GM23338 (cell line): ENCODE data around the gene SMC4. TPM values are rescaled to one million over a fixed set of nuclear protein-coding genes. Genes with fewer than 3 reads are reported as not detected.

Experiments used
- ATAC-seq: fragments of 200-7000 bp; cut with Tn5 transposase; 3 replicates; pipeline ENCODE4 v1.9.1; 2020
- DNase-seq: peaks from one replicate; pipeline ENCODE4 v3.0.0-alpha.2; 2015; ENCODE audit warnings: low spot score
- H2AFZ ChIP-seq: fragments of 200-600 bp; sonication (generic); 2 replicates; pipeline ENCODE4 v1.8.0; 2016; ENCODE audit warnings: antibody characterized with exemption, mild to moderate bottlenecking, moderate library complexity
- H3F3A ChIP-seq: fragments of 200-600 bp; sonication (generic); replicated peaks from 2 replicates; pipeline ENCODE4 v1.8.0; 2017; ENCODE audit warnings: antibody characterized with exemption, mixed run types, low read depth
- H3K27ac ChIP-seq: fragments of 200-600 bp; sonication (generic); 2 replicates; pipeline ENCODE4 v1.6.1; 2016; ENCODE audit warnings: low read depth
- H3K27me3 ChIP-seq: fragments of 200-600 bp; sonication (generic); 2 replicates; pipeline ENCODE4 v1.8.0; 2016; ENCODE audit warnings: mild to moderate bottlenecking, mixed run types, moderate library complexity; ENCODE audit not compliant: insufficient read depth
- H3K36me3 ChIP-seq: fragments of 200-600 bp; sonication (generic); 2 replicates; pipeline ENCODE4 v1.8.0; 2016; ENCODE audit warnings: mild to moderate bottlenecking; ENCODE audit not compliant: insufficient read depth
- H3K4me1 ChIP-seq: fragments of 200-600 bp; sonication (generic); 2 replicates; pipeline ENCODE4 v1.8.0; 2016; ENCODE audit warnings: mild to moderate bottlenecking, moderate library complexity; ENCODE audit not compliant: insufficient read depth
- H3K4me2 ChIP-seq: fragments of 200-600 bp; sonication (generic); 2 replicates; pipeline ENCODE4 v1.7.1; 2017; ENCODE audit warnings: mixed run types
- H3K4me3 ChIP-seq: fragments of 200-600 bp; sonication (generic); 2 replicates; pipeline ENCODE4 v1.6.1; 2016; ENCODE audit warnings: mixed run types
- H3K79me2 ChIP-seq: fragments of 200-600 bp; sonication (generic); replicated peaks from 2 replicates; pipeline ENCODE4 v1.8.0; 2017; ENCODE audit warnings: mild to moderate bottlenecking; ENCODE audit not compliant: insufficient read depth
- H3K9me2 ChIP-seq: fragments of 200-600 bp; sonication (generic); 2 replicates; pipeline ENCODE4 v1.8.0; 2017; ENCODE audit not compliant: insufficient read depth
- H4K20me1 ChIP-seq: fragments of 200-600 bp; sonication (generic); replicated peaks from 2 replicates; pipeline ENCODE4 v1.8.0; 2017; ENCODE audit warnings: mild to moderate bottlenecking; ENCODE audit not compliant: insufficient read depth
- H3K27ac Mint-ChIP-seq: 2 replicates; pipeline ENCODE4 v1.8.0; 2020; ENCODE audit warnings: inconsistent platforms, mild to moderate bottlenecking, moderate library complexity, mixed read lengths
- H3K27me3 Mint-ChIP-seq: 3 replicates; pipeline ENCODE4 v1.8.0; 2022; ENCODE audit warnings: low read depth, mild to moderate bottlenecking, moderate library complexity, mixed read lengths, inconsistent platforms; ENCODE audit not compliant: insufficient read depth, poor library complexity
- H3K36me3 Mint-ChIP-seq: 3 replicates; pipeline ENCODE4 v1.8.0; 2021; ENCODE audit warnings: low read depth, mild to moderate bottlenecking, inconsistent platforms, moderate library complexity, mixed read lengths
- H3K4me1 Mint-ChIP-seq: 3 replicates; pipeline ENCODE4 v1.8.0; 2020; ENCODE audit warnings: mild to moderate bottlenecking, inconsistent platforms, mixed read lengths
- H3K4me3 Mint-ChIP-seq: 3 replicates; pipeline ENCODE4 v1.8.0; 2021; ENCODE audit warnings: moderate library complexity, mild to moderate bottlenecking, inconsistent platforms, mixed read lengths
- H3K9me3 Mint-ChIP-seq: 3 replicates; pipeline ENCODE4 v1.8.0; 2020; ENCODE audit warnings: moderate library complexity, mild to moderate bottlenecking, inconsistent platforms, mixed read lengths
- CREB1 ChIP-seq: fragments of 250-450 bp; sonication (Bioruptor Pico); IDR thresholded peaks from 2 replicates; pipeline ENCODE4 v1.5.0; 2020; ENCODE audit warnings: low read depth, mild to moderate bottlenecking, moderate library complexity
- EZH2 ChIP-seq: fragments of 200-600 bp; sonication (generic); IDR thresholded peaks from one replicate; pipeline ENCODE4 v1.8.0; 2017; ENCODE audit warnings: antibody characterized with exemption, mild to moderate bottlenecking, low read depth; ENCODE audit not compliant: unreplicated experiment
- EZH2phosphoT487 ChIP-seq: fragments of 200-600 bp; sonication (generic); IDR thresholded peaks from one replicate; pipeline ENCODE4 v1.8.1; 2018; ENCODE audit warnings: antibody characterized with exemption; ENCODE audit not compliant: unreplicated experiment
- JUNB ChIP-seq: IDR thresholded peaks from one replicate; pipeline ENCODE4 v1.6.1; 2016; ENCODE audit warnings: antibody characterized with exemption; ENCODE audit not compliant: unreplicated experiment
- NANOG ChIP-seq: IDR thresholded peaks from 2 replicates; pipeline ENCODE4 v1.6.1; 2016; ENCODE audit warnings: antibody characterized with exemption, borderline replicate concordance
- POLR2AphosphoS5 ChIP-seq: IDR thresholded peaks from 2 replicates; pipeline ENCODE4 v1.6.1; 2016; ENCODE audit warnings: antibody characterized with exemption, low read depth
- STAT1 ChIP-seq: IDR thresholded peaks from one replicate; pipeline ENCODE4 v1.6.1; 2016; ENCODE audit warnings: antibody characterized with exemption; ENCODE audit not compliant: unreplicated experiment
- ZNF114 ChIP-seq: fragments of 250-450 bp; sonication (Bioruptor Pico); IDR thresholded peaks from 2 replicates; pipeline ENCODE4 v1.5.0; 2020; ENCODE audit warnings: mild to moderate bottlenecking, moderate library complexity
- ZNF331 ChIP-seq: fragments of 250-450 bp; sonication (Bioruptor Pico); IDR thresholded peaks from 2 replicates; pipeline ENCODE4 v1.5.0; 2020; ENCODE audit warnings: low read depth, mild to moderate bottlenecking, moderate library complexity
- polyA plus RNA-seq: library from polyadenylated mRNA; unstranded; fragments of >200 nt; fragmentation: Nextera tagmentation; extraction: Ambion mirVana; gene quantifications from 2 replicates; pipeline ENCODE4 v1.2.1, GENCODE V29; 2016
- total RNA-seq: library from RNA; depleted of rRNA; stranded (reverse); fragments of >200 nt; shearing (Covaris generic); gene quantifications from 2 replicates; pipeline ENCODE4 v1.2.3, GENCODE V29; 2014
- TF ChIP-seq, protein P1 (sequence below): IDR thresholded peaks from one replicate; pipeline ENCODE4 v1.6.1; 2018; ENCODE audit warnings: antibody characterized with exemption; ENCODE audit not compliant: unreplicated experiment
- TF ChIP-seq, protein P2 (sequence below): IDR thresholded peaks from 2 replicates; pipeline ENCODE4 v1.6.1; 2016; ENCODE audit warnings: antibody characterized with exemption
- TF ChIP-seq, protein P3 (sequence below): fragments of 250-450 bp; sonication (Bioruptor Pico); IDR thresholded peaks from 2 replicates; pipeline ENCODE4 v1.5.0; 2020; ENCODE audit warnings: mild to moderate bottlenecking, moderate library complexity
- TF ChIP-seq, protein P4 (sequence below), 2 experiments: fragments of 200-600 bp in 1 of 2; sonication (generic) in 1 of 2; conservative IDR thresholded peaks; 2 replicates each; pipeline versions ENCODE4 v1.5.1 to v1.6.1; 2016 to 2017; ENCODE audit warnings: antibody characterized with exemption in 2 of 2, low read depth in 2 of 2, mild to moderate bottlenecking in 2 of 2, moderate library complexity in 1 of 2

Gene SMC4
- total and polyA plus RNA-seq, 2 experiments from 2014 or later: 167 to 412 TPM

DNA sequence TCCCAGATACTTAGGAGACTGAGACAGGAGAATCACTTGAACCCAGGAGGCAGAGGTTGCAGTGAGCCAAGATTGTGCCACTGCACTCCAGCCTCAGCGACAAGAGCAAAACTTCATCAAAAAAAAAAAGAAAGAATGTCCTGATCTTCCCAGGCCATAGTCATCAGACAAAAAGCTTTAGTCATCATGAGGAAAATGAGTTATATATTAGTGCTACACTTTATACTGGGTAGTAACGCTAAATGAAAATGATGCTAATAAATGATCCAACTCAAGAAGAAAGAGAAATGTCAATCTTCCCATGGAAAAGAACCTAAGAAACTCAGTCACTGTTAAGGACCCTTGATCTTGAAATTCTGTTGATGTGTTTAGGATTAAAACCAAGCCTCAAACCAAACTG, 76.4 kb downstream of the SMC4 start:
- H2AFZ ChIP-seq: no peak overlapping the region
- TF ChIP-seq, protein P1, sequence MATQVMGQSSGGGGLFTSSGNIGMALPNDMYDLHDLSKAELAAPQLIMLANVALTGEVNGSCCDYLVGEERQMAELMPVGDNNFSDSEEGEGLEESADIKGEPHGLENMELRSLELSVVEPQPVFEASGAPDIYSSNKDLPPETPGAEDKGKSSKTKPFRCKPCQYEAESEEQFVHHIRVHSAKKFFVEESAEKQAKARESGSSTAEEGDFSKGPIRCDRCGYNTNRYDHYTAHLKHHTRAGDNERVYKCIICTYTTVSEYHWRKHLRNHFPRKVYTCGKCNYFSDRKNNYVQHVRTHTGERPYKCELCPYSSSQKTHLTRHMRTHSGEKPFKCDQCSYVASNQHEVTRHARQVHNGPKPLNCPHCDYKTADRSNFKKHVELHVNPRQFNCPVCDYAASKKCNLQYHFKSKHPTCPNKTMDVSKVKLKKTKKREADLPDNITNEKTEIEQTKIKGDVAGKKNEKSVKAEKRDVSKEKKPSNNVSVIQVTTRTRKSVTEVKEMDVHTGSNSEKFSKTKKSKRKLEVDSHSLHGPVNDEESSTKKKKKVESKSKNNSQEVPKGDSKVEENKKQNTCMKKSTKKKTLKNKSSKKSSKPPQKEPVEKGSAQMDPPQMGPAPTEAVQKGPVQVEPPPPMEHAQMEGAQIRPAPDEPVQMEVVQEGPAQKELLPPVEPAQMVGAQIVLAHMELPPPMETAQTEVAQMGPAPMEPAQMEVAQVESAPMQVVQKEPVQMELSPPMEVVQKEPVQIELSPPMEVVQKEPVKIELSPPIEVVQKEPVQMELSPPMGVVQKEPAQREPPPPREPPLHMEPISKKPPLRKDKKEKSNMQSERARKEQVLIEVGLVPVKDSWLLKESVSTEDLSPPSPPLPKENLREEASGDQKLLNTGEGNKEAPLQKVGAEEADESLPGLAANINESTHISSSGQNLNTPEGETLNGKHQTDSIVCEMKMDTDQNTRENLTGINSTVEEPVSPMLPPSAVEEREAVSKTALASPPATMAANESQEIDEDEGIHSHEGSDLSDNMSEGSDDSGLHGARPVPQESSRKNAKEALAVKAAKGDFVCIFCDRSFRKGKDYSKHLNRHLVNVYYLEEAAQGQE: no peak
- no peak for TF ChIP-seq EZH2phosphoT487
- TF ChIP-seq JUNB: no peak
- TF ChIP-seq, protein P2, sequence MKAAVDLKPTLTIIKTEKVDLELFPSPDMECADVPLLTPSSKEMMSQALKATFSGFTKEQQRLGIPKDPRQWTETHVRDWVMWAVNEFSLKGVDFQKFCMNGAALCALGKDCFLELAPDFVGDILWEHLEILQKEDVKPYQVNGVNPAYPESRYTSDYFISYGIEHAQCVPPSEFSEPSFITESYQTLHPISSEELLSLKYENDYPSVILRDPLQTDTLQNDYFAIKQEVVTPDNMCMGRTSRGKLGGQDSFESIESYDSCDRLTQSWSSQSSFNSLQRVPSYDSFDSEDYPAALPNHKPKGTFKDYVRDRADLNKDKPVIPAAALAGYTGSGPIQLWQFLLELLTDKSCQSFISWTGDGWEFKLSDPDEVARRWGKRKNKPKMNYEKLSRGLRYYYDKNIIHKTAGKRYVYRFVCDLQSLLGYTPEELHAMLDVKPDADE: no peak
- TF ChIP-seq POLR2AphosphoS5: no peak
- TF ChIP-seq, protein P3, sequence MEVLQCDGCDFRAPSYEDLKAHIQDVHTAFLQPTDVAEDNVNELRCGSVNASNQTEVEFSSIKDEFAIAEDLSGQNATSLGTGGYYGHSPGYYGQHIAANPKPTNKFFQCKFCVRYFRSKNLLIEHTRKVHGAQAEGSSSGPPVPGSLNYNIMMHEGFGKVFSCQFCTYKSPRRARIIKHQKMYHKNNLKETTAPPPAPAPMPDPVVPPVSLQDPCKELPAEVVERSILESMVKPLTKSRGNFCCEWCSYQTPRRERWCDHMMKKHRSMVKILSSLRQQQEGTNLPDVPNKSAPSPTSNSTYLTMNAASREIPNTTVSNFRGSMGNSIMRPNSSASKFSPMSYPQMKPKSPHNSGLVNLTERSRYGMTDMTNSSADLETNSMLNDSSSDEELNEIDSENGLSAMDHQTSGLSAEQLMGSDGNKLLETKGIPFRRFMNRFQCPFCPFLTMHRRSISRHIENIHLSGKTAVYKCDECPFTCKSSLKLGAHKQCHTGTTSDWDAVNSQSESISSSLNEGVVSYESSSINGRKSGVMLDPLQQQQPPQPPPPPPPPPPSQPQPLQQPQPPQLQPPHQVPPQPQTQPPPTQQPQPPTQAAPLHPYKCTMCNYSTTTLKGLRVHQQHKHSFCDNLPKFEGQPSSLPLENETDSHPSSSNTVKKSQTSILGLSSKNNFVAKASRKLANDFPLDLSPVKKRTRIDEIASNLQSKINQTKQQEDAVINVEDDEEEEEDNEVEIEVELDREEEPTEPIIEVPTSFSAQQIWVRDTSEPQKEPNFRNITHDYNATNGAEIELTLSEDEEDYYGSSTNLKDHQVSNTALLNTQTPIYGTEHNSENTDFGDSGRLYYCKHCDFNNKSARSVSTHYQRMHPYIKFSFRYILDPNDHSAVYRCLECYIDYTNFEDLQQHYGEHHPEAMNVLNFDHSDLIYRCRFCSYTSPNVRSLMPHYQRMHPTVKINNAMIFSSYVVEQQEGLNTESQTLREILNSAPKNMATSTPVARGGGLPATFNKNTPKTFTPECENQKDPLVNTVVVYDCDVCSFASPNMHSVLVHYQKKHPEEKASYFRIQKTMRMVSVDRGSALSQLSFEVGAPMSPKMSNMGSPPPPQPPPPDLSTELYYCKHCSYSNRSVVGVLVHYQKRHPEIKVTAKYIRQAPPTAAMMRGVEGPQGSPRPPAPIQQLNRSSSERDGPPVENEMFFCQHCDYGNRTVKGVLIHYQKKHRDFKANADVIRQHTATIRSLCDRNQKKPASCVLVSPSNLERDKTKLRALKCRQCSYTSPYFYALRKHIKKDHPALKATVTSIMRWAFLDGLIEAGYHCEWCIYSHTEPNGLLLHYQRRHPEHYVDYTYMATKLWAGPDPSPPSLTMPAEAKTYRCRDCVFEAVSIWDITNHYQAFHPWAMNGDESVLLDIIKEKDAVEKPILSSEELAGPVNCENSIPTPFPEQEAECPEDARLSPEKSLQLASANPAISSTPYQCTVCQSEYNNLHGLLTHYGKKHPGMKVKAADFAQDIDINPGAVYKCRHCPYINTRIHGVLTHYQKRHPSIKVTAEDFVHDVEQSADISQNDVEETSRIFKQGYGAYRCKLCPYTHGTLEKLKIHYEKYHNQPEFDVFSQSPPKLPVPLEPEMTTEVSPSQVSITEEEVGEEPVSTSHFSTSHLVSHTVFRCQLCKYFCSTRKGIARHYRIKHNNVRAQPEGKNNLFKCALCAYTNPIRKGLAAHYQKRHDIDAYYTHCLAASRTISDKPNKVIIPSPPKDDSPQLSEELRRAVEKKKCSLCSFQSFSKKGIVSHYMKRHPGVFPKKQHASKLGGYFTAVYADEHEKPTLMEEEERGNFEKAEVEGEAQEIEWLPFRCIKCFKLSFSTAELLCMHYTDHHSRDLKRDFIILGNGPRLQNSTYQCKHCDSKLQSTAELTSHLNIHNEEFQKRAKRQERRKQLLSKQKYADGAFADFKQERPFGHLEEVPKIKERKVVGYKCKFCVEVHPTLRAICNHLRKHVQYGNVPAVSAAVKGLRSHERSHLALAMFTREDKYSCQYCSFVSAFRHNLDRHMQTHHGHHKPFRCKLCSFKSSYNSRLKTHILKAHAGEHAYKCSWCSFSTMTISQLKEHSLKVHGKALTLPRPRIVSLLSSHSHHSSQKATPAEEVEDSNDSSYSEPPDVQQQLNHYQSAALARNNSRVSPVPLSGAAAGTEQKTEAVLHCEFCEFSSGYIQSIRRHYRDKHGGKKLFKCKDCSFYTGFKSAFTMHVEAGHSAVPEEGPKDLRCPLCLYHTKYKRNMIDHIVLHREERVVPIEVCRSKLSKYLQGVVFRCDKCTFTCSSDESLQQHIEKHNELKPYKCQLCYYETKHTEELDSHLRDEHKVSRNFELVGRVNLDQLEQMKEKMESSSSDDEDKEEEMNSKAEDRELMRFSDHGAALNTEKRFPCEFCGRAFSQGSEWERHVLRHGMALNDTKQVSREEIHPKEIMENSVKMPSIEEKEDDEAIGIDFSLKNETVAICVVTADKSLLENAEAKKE (CRISPR knock-in tag): no peak
- TF ChIP-seq CREB1 (CRISPR knock-in tag): no peak
- no peak for TF ChIP-seq EZH2
- no peak for TF ChIP-seq STAT1
- TF ChIP-seq NANOG: no peak
- TF ChIP-seq ZNF114 (CRISPR knock-in tag): no peak
- TF ChIP-seq, protein P4, sequence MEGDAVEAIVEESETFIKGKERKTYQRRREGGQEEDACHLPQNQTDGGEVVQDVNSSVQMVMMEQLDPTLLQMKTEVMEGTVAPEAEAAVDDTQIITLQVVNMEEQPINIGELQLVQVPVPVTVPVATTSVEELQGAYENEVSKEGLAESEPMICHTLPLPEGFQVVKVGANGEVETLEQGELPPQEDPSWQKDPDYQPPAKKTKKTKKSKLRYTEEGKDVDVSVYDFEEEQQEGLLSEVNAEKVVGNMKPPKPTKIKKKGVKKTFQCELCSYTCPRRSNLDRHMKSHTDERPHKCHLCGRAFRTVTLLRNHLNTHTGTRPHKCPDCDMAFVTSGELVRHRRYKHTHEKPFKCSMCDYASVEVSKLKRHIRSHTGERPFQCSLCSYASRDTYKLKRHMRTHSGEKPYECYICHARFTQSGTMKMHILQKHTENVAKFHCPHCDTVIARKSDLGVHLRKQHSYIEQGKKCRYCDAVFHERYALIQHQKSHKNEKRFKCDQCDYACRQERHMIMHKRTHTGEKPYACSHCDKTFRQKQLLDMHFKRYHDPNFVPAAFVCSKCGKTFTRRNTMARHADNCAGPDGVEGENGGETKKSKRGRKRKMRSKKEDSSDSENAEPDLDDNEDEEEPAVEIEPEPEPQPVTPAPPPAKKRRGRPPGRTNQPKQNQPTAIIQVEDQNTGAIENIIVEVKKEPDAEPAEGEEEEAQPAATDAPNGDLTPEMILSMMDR (conservative IDR thresholded peaks at IDR 0.05; ENCODE audit: low read depth in 2 of 2): no peak
- no peak for TF ChIP-seq ZNF331 (CRISPR knock-in tag)
- peaks cover 3% of the 10 kb centered on the region for H3K9me3 Mint-ChIP-seq
- H3K27ac Mint-ChIP-seq: no peak overlapping the region
- no peaks in the 10 kb centered on the region for H3K4me1 ChIP-seq
- H3K36me3 ChIP-seq: no peaks in the 10 kb centered on the region; the same call in 1 of the 2 replicates
- H3K27me3 ChIP-seq: no peaks in the 10 kb centered on the region
- no peak overlapping the region for H3K4me2 ChIP-seq
- H3K27ac ChIP-seq: no peak overlapping the region
- no peaks in the 10 kb centered on the region for H3F3A ChIP-seq
- no peak overlapping the region for H3K4me3 Mint-ChIP-seq
- no peak for ATAC-seq
- H3K79me2 ChIP-seq: no peaks in the 10 kb centered on the region
- no peak overlapping the region for H3K4me3 ChIP-seq
- DNase-seq: no peak
- H3K27me3 Mint-ChIP-seq: peaks cover 5% of the 10 kb centered on the region
- H3K36me3 Mint-ChIP-seq: peaks cover 8% of the 10 kb centered on the region; the same call in 2 of the 3 replicates
- H4K20me1 ChIP-seq: no peaks in the 10 kb centered on the region
- H3K9me2 ChIP-seq: 0 out of 2 replicates have a peak, but pooled peaks cover 7% of the 10 kb centered on the region
- H3K4me1 Mint-ChIP-seq: no peaks in the 10 kb centered on the region
